ENCODE results near the gene ST3GAL3.

DNA sequence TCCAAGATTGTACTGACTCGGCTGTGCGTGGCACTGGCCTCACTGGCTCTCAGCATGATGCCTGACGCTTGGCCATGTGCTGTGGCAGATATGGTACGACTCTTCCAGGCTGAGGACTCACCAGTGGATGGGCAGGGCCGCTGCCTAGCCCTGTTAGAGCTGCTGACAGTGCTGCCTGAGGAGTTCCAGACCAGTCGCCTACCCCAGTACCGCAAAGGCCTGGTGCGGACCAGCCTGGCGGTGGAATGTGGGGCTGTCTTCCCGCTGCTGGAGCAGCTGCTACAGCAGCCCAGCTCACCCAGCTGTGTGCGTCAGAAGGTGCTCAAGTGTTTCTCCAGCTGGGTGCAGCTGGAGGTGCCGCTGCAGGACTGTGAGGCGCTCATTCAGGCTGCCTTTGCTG is 242.3 kb downstream of the ST3GAL3 start:
- TF ChIP-seq, protein P1, sequence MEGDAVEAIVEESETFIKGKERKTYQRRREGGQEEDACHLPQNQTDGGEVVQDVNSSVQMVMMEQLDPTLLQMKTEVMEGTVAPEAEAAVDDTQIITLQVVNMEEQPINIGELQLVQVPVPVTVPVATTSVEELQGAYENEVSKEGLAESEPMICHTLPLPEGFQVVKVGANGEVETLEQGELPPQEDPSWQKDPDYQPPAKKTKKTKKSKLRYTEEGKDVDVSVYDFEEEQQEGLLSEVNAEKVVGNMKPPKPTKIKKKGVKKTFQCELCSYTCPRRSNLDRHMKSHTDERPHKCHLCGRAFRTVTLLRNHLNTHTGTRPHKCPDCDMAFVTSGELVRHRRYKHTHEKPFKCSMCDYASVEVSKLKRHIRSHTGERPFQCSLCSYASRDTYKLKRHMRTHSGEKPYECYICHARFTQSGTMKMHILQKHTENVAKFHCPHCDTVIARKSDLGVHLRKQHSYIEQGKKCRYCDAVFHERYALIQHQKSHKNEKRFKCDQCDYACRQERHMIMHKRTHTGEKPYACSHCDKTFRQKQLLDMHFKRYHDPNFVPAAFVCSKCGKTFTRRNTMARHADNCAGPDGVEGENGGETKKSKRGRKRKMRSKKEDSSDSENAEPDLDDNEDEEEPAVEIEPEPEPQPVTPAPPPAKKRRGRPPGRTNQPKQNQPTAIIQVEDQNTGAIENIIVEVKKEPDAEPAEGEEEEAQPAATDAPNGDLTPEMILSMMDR (IDR thresholded peaks at IDR 0.05): no peak
- TF ChIP-seq POLR2A (IDR thresholded peaks at IDR 0.05): no peak

Measured in testis (tissue), 2 donors.